GM13976 (cell line): ENCODE data around the gene GABRG3.

ENCODE experiments used
- DNase-seq: peaks from one replicate; pipeline ENCODE4 v3.0.0; 2012; ENCODE audit warnings: low spot score
- CTCF ChIP-seq: IDR thresholded peaks from 2 replicates; pipeline ENCODE4 v1.5.1; 2012; ENCODE audit warnings: borderline replicate concordance, mild to moderate bottlenecking; ENCODE audit not compliant: insufficient read depth; ENCODE audit errors: extremely low read depth, missing control alignments, control extremely low read depth
- in situ Hi-C: fragments of 300-500 bp; cut with MboI; formaldehyde crosslinking; loops from one replicate; pipeline ENCODE4 v1.12.0; 2022; ENCODE audit warnings: low sequenced_read_pairs, mixed read lengths, inconsistent platforms; ENCODE audit not compliant: unreplicated experiment

The GABRG3 gene

GRCh38 chr15:27237319-27237939 lies 266.4 kb downstream of the GABRG3 start:
- TF ChIP-seq CTCF: no peak
- in situ Hi-C loops: no loop called here
- DNase-seq: no peak

- no peak for TF ChIP-seq CTCF
- no peak for DNase-seq
- in situ Hi-C loops: no loop called here
These were observed 267.2 kb downstream of the GABRG3 start for GRCh38 chr15:27238209-27238608.

- no peak for TF ChIP-seq CTCF
- in situ Hi-C loops: no loop called here
- no peak for DNase-seq
These were observed 267.9 kb downstream of the GABRG3 start for GRCh38 chr15:27238707-27239423.

GRCh38 chr15:27241943-27242342 lies 271.0 kb downstream of the GABRG3 start:
- DNase-seq: no peak
- TF ChIP-seq CTCF: no peak
- in situ Hi-C loops: no loop called here

- DNase-seq: no peak
- no peak for TF ChIP-seq CTCF
- in situ Hi-C loops: no loop called here
These were observed 273.1 kb downstream of the GABRG3 start for GRCh38 chr15:27244047-27244446.

- TF ChIP-seq CTCF: no peak
- no peak for DNase-seq
- in situ Hi-C loops: no loop called here
These were observed 277.3 kb downstream of the GABRG3 start for GRCh38 chr15:27248251-27248650.
